Stimulated activated CD4-positive, alpha-beta T cell treated with anti-CD3 and anti-CD28 coated beads, TNF-alpha, amount 100 ng/mL, for 4 hours (primary cell): Measurements from ENCODE around the gene REM1.
"Not testable (repeated sequence)": the region's sequence is repeated elsewhere in the genome, so short reads cannot be mapped to it uniquely, and the experiment has no call there.

Experiments used
- DNase-seq, 3 experiments: peaks; one replicate each; pipeline ENCODE4 v3.0.0-alpha.2; 2020; ENCODE audit warnings: low read depth in 3 of 3

Gene REM1

GRCh38 chr20:31474758-31475427, at the start of gene REM1, which contains the start of gene DEFB124:
REM1 (plus strand) TSS chr20:31475288; CDS start chr20:31476446, 1,158 bp downstream.
DEFB124 (minus strand) TSS chr20:31475127; CDS start chr20:31473013, 2,114 bp downstream.
- DNase-seq = no peak

- no peak for DNase-seq
These were observed 49.3 kb upstream of the REM1 start for GRCh38 chr20:31425797-31426196.

GRCh38 chr20:31426891-31427551, 48.1 kb upstream of the REM1 start:
- not testable (repeated sequence) for DNase-seq

GRCh38 chr20:31427576-31427975, 47.5 kb upstream of the REM1 start:
- DNase-seq = not testable (repeated sequence)

- DNase-seq = no peak
These were observed 44.4 kb upstream of the REM1 start for GRCh38 chr20:31430568-31431115.

- DNase-seq = no peak
These were observed 35.0 kb upstream of the REM1 start, which contains the start of gene DEFB123 for GRCh38 chr20:31440012-31440659. DEFB123 (plus strand) TSS chr20:31440632; CDS start chr20:31440699, 67 bp downstream.

GRCh38 chr20:31446084-31446819, 28.8 kb upstream of the REM1 start:
- DNase-seq = no peak

GRCh38 chr20:31449511-31450414, 25.3 kb upstream of the REM1 start:
- no peak for DNase-seq

- no peak for DNase-seq
These were observed 22.5 kb upstream of the REM1 start for GRCh38 chr20:31452575-31452974.

GRCh38 chr20:31454361-31454760, 20.7 kb upstream of the REM1 start:
- no peak for DNase-seq

GRCh38 chr20:31470946-31471345, 4.1 kb upstream of the REM1 start:
- not testable (repeated sequence) for DNase-seq

- no peak for DNase-seq
These were observed 2.4 kb upstream of the REM1 start for GRCh38 chr20:31472395-31473330.

GRCh38 chr20:31473331-31474096, 1.6 kb upstream of the REM1 start:
- DNase-seq = no peak

GRCh38 chr20:31474097-31474436, 1.0 kb upstream of the REM1 start:
- no peak for DNase-seq

- no peak for DNase-seq
These were observed 595 bp downstream of the REM1 start for GRCh38 chr20:31475472-31476293.

GRCh38 chr20:31476294-31476585, 1.2 kb downstream of the REM1 start:
- no peak for DNase-seq

- no peak for DNase-seq
These were observed 1.6 kb downstream of the REM1 start for GRCh38 chr20:31476643-31477215.

GRCh38 chr20:31484001-31484400, 8.9 kb downstream of the REM1 start:
- no peak for DNase-seq
